Measurements from ENCODE around the gene PIGS.
A peak's percentile ranks its signal among the peaks of the same experiment; 100 is the strongest.

Gene PIGS

GRCh38 chr17:28505986-28506665 lies 65.2 kb downstream of the PIGS start, which contains the start of gene FOXN1:
Gene FOXN1, plus strand, starts transcription at chr17:28506348. Its CDS starts 17,622 bp downstream, at chr17:28523970.
- peak; percentile 61 for DNase-seq

GRCh38 chr17:28503420-28503819 lies 67.9 kb downstream of the PIGS start:
- DNase-seq, result peak; percentile 51

All from NCI-H2171 (cell line).